Upper lobe of left lung (tissue), 6 donors: Measurements from ENCODE around the gene DLX4. TPM values are rescaled to one million over a fixed set of nuclear protein-coding genes. Genes with fewer than 3 reads are reported as not detected.

ENCODE experiments used
- ATAC-seq, 2 donors: fragments of 200-7000 bp; cut with Tn5 transposase; one replicate each; pipeline ENCODE4 v1.9.1; 2022; ENCODE audit warnings: mild to moderate bottlenecking in 2 of 2, moderate library complexity in 2 of 2; ENCODE audit not compliant: low FRiP score in 2 of 2
- DNase-seq, 2 donors: peaks; one replicate each; pipeline ENCODE4 v3.0.0-alpha.2; 2019 to 2020
- H3K27ac ChIP-seq, 4 donors: fragments of 200-600 bp; sonication (generic); one replicate each; pipeline ENCODE4 v1.5.1; 2016 to 2019
- H3K27me3 ChIP-seq, 4 donors: fragments of 200-600 bp; sonication (generic); one replicate each; pipeline ENCODE4 v1.5.1; 2017 to 2019
- H3K36me3 ChIP-seq, 4 donors: fragments of 200-600 bp; sonication (generic); one replicate each; pipeline ENCODE4 v1.5.1; 2016 to 2019
- H3K4me1 ChIP-seq, 4 donors: fragments of 200-600 bp; sonication (generic); one replicate each; pipeline ENCODE4 v1.5.1; 2018 to 2019
- H3K4me3 ChIP-seq, 4 donors: fragments of 200-600 bp; sonication (generic); one replicate each; pipeline ENCODE4 v1.5.1; 2017 to 2019; ENCODE audit warnings: mild to moderate bottlenecking in 2 of 4, moderate library complexity in 1 of 4
- H3K9me3 ChIP-seq, 4 donors: fragments of 200-600 bp; sonication (generic); one replicate each; pipeline ENCODE4 v1.5.1; 2018 to 2019
- CTCF ChIP-seq, 6 experiments: fragments of 450-650 bp in 4 of 6; fragments of 200-600 bp in 2 of 6; sonication (generic) in 2 of 6; IDR thresholded peaks; one replicate each; pipeline ENCODE4 v1.5.1; 2016 to 2019; ENCODE audit warnings: antibody characterized with exemption in 6 of 6
- EP300 ChIP-seq, 4 donors: sonication (generic); formaldehyde crosslinking; IDR thresholded peaks; one replicate each; pipeline ENCODE4 v1.5.1; 2017; ENCODE audit warnings: antibody characterized with exemption in 4 of 4, control low read depth in 2 of 4
- POLR2A ChIP-seq, 4 donors: fragments of 450-650 bp; IDR thresholded peaks; one replicate each; pipeline ENCODE4 v1.5.1; 2016 to 2017; ENCODE audit warnings: antibody characterized with exemption in 4 of 4, mild to moderate bottlenecking in 2 of 4
- POLR2AphosphoS5 ChIP-seq, 2 donors: sonication (generic); formaldehyde crosslinking; IDR thresholded peaks; one replicate each; pipeline ENCODE4 v1.5.1; 2017; ENCODE audit warnings: antibody characterized with exemption in 2 of 2
- WGBS, 2 donors: methylation state at CpG; one replicate each; pipeline ENCODE4 v1.1.5; 2017 to 2018; 5-methylcytosine and 5-hydroxymethylcytosine counted together
- total RNA-seq, 6 donors: library from RNA; depleted of rRNA in 4 of 6; stranded (reverse); fragments of >200 nt in 4 of 6; gene quantifications; one replicate each; pipeline versions ENCODE4 v1.1.0 to v1.2.1, GENCODE V29; 2016 to 2021
- donor health status: DM: no; HTN: no; CAD: no; lungs with moderate emphysema.
- donor health status: DM: no; HTN: yes; CAD: no; lungs with severe emphysema.

The DLX4 gene
- total RNA-seq, 6 donors from 2014 or later, result 0.61 to 12.7 (median 2.5) TPM

DNA sequence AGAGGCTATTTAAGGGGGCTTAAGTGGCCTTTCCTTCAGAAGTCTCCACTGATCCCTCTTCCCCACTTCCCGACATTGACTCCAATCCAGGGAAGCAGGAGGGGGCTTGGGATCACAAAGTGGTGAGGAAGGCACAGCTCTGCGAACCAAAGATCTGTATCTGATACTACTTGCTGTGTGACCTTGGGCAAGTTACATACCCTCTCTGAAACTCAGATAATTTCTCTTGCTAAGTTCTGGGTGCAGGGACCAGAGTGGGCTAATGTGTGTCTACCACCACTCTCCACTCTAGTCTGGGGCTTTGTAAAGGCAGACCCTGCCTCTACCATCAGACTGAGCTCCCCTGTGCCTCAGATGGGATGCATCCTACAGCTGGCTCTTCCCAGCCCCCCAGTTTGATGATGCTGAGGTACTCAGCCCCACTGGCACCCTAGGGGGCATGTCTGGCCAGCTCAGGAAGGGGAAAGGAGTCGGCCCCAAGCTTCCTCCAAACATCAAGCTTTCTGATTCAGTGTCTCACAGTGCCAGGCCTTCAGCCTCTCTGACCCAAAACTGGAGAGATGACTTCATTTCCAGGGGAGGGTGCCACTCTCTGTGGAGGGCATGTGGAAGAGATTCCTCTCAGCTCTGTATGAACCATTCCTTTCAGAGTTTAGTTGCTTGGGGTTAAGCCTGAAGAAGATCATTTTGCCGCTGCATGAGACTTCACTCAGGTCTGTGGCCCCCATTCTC, 10.9 kb downstream of the DLX4 start:
- WGBS, 2 donors, result 81 to 93% methylated on average over 3 to 4 of the region's 4 CpGs
- H3K27me3 ChIP-seq, result no peaks in the 10 kb centered on the region
- DNase-seq, result no peak

DNA sequence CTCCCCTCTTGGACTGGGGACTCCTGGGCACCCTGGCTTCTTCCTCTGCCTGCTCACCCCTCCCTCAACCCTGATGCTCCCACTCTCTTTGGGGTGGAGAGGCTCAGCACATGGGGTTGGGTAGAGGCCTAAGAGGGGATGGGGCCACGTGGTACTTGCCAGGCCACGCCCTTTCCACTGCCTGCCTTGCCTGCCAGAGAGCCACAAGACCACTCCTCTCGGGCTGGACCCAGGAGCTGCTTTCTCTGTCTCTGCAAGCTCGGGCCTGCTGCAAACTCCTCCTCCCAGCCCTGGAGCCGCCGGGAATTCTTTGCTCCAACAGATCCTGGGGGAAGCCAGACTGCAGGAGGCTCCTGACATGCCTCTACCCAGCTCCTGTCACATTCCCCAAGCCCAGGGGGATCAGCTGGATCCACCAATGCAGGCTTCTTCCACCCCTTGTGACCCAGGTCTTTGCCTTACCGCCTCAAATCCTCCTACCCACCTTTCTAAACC, 11.8 kb downstream of the DLX4 start:
- DNase-seq (peak in 1 of 2 donors; percentile 32), ATAC-seq (no peak)
- H3K36me3 ChIP-seq, result no peaks in the 10 kb centered on the region
- 51 to 89% methylated on average over 1 to 7 of the region's 7 CpGs for WGBS, 2 donors
- H3K27ac ChIP-seq, result no peak overlapping the region
- no peak for TF ChIP-seq EP300 (IDR thresholded peaks at IDR 0.05)
- H3K4me1 ChIP-seq, result no peaks in the 10 kb centered on the region
- no peaks in the 10 kb centered on the region for H3K27me3 ChIP-seq
- no peak overlapping the region for H3K4me3 ChIP-seq
- no peaks in the 10 kb centered on the region for H3K9me3 ChIP-seq

More for the DNA sequence above, 10.9 kb downstream of the DLX4 start:
- TF ChIP-seq CTCF (IDR thresholded peaks at IDR 0.05) (no peak), POLR2A (IDR thresholded peaks at IDR 0.05) (no peak), EP300 (IDR thresholded peaks at IDR 0.05) (no peak), POLR2AphosphoS5 (IDR thresholded peaks at IDR 0.05) (no peak)
- Histone ChIP-seq H3K4me3 (no peak overlapping the region), H3K9me3 (no peaks in the 10 kb centered on the region), H3K4me1 (no peaks in the 10 kb centered on the region), H3K36me3 (no peaks in the 10 kb centered on the region), H3K27ac (no peak overlapping the region)
- no peak for ATAC-seq

DNA sequence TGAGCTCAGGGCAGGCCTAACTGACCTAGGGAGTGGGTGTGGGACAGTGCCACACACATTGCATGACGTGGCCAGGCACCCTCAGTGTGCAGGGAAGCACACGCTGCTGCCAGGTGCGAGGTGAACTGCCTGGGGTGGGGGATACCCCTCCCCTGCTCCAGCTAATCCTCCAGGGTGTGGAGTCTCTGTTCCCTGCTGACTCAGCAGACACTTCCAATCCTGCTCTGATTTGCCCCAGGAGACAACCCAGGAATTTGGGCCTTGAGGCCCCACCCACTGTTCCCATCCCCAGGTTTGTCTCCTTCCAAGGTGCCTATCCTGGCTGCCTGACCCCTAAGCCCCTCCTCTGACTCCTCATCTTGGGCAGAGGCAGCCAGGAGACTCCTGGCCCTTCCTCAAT, 15.3 kb downstream of the DLX4 start:
- TF ChIP-seq CTCF (IDR thresholded peaks at IDR 0.05), result no peak
- no peak for TF ChIP-seq EP300 (IDR thresholded peaks at IDR 0.05)
- no peak for TF ChIP-seq POLR2A (IDR thresholded peaks at IDR 0.05)
- no peak for TF ChIP-seq POLR2AphosphoS5 (IDR thresholded peaks at IDR 0.05)
- Histone ChIP-seq H3K27me3 (peaks cover 0 to 4% (median 0%) of the 10 kb centered on the region in 4 donors), H3K36me3 (no peaks in the 10 kb centered on the region), H3K9me3 (no peaks in the 10 kb centered on the region), H3K4me3 (no peak overlapping the region), H3K27ac (no peak overlapping the region), H3K4me1 (peaks cover 0 to 4% (median 2%) of the 10 kb centered on the region in 4 donors)
- WGBS, 2 donors, result 22 to 71% methylated on average over 1 to 3 of the region's 3 CpGs
- DNase-seq (no peak), ATAC-seq (no peak)

DNA sequence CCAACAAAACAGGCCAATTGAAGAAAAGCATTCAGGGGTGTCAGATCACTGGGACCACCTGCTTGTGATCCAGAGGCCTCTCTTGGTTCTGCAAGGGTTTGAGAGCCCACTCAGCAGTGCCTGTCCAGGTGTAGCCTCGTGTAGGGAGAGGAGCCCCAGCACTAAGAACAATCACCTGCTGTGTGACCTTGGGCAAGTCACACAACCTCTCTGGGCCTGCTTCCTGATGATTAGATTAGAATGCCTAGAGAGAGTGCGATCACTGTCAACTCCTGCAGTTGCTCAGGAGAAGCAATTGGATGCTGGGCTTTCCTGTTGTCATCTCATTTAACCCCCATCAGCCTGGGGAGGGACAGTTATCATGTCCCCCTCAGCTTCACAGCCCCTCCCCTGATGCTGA, 15.8 kb downstream of the DLX4 start:
- ATAC-seq, result no peak
- TF ChIP-seq CTCF (IDR thresholded peaks at IDR 0.05) (no peak), EP300 (IDR thresholded peaks at IDR 0.05) (no peak), POLR2AphosphoS5 (IDR thresholded peaks at IDR 0.05) (no peak), POLR2A (IDR thresholded peaks at IDR 0.05) (no peak)
- DNase-seq, result no peak
- H3K27me3 ChIP-seq, result peaks cover 0 to 4% (median 0%) of the 10 kb centered on the region in 4 donors
- no peaks in the 10 kb centered on the region for H3K36me3 ChIP-seq
- H3K4me3 ChIP-seq, result no peak overlapping the region
- WGBS, 2 donors, result 46 to 82% methylated on average over 2 of the region's 2 CpGs
- H3K9me3 ChIP-seq, result no peaks in the 10 kb centered on the region
- no peak overlapping the region for H3K27ac ChIP-seq
- peaks cover 0 to 4% (median 2%) of the 10 kb centered on the region in 4 donors for H3K4me1 ChIP-seq

- TF ChIP-seq EP300 (IDR thresholded peaks at IDR 0.05) (no peak), POLR2A (IDR thresholded peaks at IDR 0.05) (no peak), POLR2AphosphoS5 (IDR thresholded peaks at IDR 0.05) (no peak), CTCF (IDR thresholded peaks at IDR 0.05) (no peak)
- 58 to 62% methylated on average over 3 of the region's 3 CpGs for WGBS, 2 donors
- H3K4me3 ChIP-seq, result no peak overlapping the region
- ATAC-seq, result no peak
- H3K27ac ChIP-seq, result no peak overlapping the region
- no peaks in the 10 kb centered on the region for H3K36me3 ChIP-seq
- no peak for DNase-seq
- peaks cover 0 to 4% (median 2%) of the 10 kb centered on the region in 4 donors for H3K4me1 ChIP-seq
- no peaks in the 10 kb centered on the region for H3K9me3 ChIP-seq
- peaks cover 0 to 4% (median 0%) of the 10 kb centered on the region in 4 donors for H3K27me3 ChIP-seq
Measured at GRCh38 chr17:49985310-49985990, 16.5 kb downstream of the DLX4 start.
